ENCODE measurements around the gene TRPM4.
"Not testable (repeated sequence)": the region's sequence is repeated elsewhere in the genome, so short reads cannot be mapped to it uniquely, and the experiment has no call there.

Gene TRPM4

GRCh38 chr19:49157445-49158224 lies at the start of gene TRPM4:
TRPM4 (plus strand) TSS chr19:49157792; CDS start chr19:49157867, 75 bp downstream.
- DNase-seq (ENCODE audit: low read depth in 3 of 3, low spot score in 1 of 3): no peak

GRCh38 chr19:49109051-49109450 lies 48.5 kb upstream of the TRPM4 start:
- DNase-seq (ENCODE audit: low read depth in 3 of 3, low spot score in 1 of 3): no peak

GRCh38 chr19:49109569-49110233 lies 47.9 kb upstream of the TRPM4 start:
- no peak for DNase-seq (ENCODE audit: low read depth in 3 of 3, low spot score in 1 of 3)

GRCh38 chr19:49110567-49110966 lies 47.0 kb upstream of the TRPM4 start:
- DNase-seq (ENCODE audit: low read depth in 3 of 3, low spot score in 1 of 3): no peak

- DNase-seq (ENCODE audit: low read depth in 3 of 3, low spot score in 1 of 3): no peak
Observed at GRCh38 chr19:49111218-49111998, 46.2 kb upstream of the TRPM4 start.

GRCh38 chr19:49113762-49114629 lies 43.6 kb upstream of the TRPM4 start, which contains the start of gene LIN7B:
LIN7B (plus strand) TSS chr19:49114370; CDS start chr19:49114405, 35 bp downstream.
- peak; percentile 30 to 71 (median 49) for DNase-seq (ENCODE audit: low read depth in 3 of 3, low spot score in 1 of 3)

GRCh38 chr19:49114630-49115363 lies 42.8 kb upstream of the TRPM4 start:
- no peak for DNase-seq (ENCODE audit: low read depth in 3 of 3, low spot score in 1 of 3)

- DNase-seq (ENCODE audit: low read depth in 3 of 3, low spot score in 1 of 3): no peak
Observed at GRCh38 chr19:49116544-49116943, 41.0 kb upstream of the TRPM4 start.

- DNase-seq (ENCODE audit: low read depth in 3 of 3, low spot score in 1 of 3): no peak
Observed at GRCh38 chr19:49117677-49118564, 39.7 kb upstream of the TRPM4 start.

GRCh38 chr19:49118565-49119410 lies 38.8 kb upstream of the TRPM4 start, which contains the start of gene C19orf73:
C19orf73 (minus strand) TSS chr19:49119143; CDS start chr19:49119022, 121 bp downstream.
- DNase-seq (ENCODE audit: low read depth in 3 of 3, low spot score in 1 of 3): peak; percentile 91 to 94 (median 93)

GRCh38 chr19:49119411-49120324 lies 37.9 kb upstream of the TRPM4 start, which contains the start of gene PPFIA3:
PPFIA3 (plus strand) TSS chr19:49119544; CDS start chr19:49127874, 8,330 bp downstream.
- no peak for DNase-seq (ENCODE audit: low read depth in 3 of 3, low spot score in 1 of 3)

GRCh38 chr19:49120325-49120683 lies 37.3 kb upstream of the TRPM4 start:
- DNase-seq (ENCODE audit: low read depth in 3 of 3, low spot score in 1 of 3): no peak

- no peak for DNase-seq (ENCODE audit: low read depth in 3 of 3, low spot score in 1 of 3)
Observed at GRCh38 chr19:49120868-49121267, 36.7 kb upstream of the TRPM4 start.

GRCh38 chr19:49121841-49122240 lies 35.8 kb upstream of the TRPM4 start:
- not testable (repeated sequence) for DNase-seq (ENCODE audit: low read depth in 3 of 3, low spot score in 1 of 3)

- not testable (repeated sequence) for DNase-seq (ENCODE audit: low read depth in 3 of 3, low spot score in 1 of 3)
Observed at GRCh38 chr19:49123285-49123684, 34.3 kb upstream of the TRPM4 start.

- DNase-seq (ENCODE audit: low read depth in 3 of 3, low spot score in 1 of 3): no peak
Observed at GRCh38 chr19:49125025-49125731, 32.4 kb upstream of the TRPM4 start.

Measured in stimulated activated CD4-positive, alpha-beta T cell treated with anti-CD3 and anti-CD28 coated beads, TNF-alpha, amount 100 ng/mL, for 1 hour (primary cell).